ENCODE data around the gene FGFR3.

The FGFR3 gene

DNA sequence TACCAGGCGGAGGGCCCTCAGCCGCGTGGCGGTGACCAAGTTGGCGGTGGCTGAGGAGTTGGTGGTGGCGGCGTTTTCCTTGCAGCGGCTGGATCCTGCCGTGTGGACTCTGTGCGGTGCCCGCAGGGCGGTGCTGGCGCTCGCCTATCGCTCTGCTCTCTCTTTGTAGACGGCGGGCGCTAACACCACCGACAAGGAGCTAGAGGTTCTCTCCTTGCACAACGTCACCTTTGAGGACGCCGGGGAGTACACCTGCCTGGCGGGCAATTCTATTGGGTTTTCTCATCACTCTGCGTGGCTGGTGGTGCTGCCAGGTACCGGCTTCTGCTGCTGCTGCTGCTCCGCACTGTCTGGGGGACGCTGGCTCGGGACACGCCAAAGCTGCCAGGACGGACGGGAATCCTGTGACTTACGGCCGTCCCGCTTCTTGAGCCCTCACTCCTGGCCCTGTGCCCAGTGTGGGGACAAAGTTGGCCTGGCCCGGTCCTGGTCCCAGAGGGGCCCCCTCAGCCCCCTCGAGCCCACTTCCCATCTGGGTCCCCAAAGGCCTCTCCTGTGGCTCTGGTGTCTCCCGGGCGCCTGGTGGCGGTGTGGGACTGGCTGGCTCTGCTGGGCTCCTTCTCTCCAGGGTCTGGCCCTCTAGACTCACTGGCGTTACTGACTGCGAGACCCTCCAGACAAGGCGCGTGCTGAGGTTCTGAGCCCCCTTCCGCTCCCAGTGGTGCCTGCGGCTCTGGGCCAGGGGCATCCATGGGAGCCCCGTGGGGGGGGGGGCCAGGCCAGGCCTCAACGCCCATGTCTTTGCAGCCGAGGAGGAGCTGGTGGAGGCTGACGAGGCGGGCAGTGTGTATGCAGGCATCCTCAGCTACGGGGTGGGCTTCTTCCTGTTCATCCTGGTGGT is 10.7 kb downstream of the FGFR3 start:
- DNase-seq (ENCODE audit: low read depth, low spot score) = no peak
- POLR2A ChIA-PET = interaction anchor here (0.6 kb wide), 1 partner anchor 102 kb away, joined by 3 read pairs; no protein-coding TSS in a partner anchor
- TF ChIP-seq CTCF (IDR thresholded peaks at IDR 0.05; ENCODE audit: insufficient read depth, low read length, missing control alignments) = no peak
- no peak overlapping the region for H3K4me3 ChIP-seq (ENCODE audit: low read depth, low read length)
- CTCF ChIA-PET = interaction anchor here (0.8 to 1.2 kb wide), 4 partner anchors 36 to 106 kb away, joined by 3 read pairs; no protein-coding TSS in a partner anchor

DNA sequence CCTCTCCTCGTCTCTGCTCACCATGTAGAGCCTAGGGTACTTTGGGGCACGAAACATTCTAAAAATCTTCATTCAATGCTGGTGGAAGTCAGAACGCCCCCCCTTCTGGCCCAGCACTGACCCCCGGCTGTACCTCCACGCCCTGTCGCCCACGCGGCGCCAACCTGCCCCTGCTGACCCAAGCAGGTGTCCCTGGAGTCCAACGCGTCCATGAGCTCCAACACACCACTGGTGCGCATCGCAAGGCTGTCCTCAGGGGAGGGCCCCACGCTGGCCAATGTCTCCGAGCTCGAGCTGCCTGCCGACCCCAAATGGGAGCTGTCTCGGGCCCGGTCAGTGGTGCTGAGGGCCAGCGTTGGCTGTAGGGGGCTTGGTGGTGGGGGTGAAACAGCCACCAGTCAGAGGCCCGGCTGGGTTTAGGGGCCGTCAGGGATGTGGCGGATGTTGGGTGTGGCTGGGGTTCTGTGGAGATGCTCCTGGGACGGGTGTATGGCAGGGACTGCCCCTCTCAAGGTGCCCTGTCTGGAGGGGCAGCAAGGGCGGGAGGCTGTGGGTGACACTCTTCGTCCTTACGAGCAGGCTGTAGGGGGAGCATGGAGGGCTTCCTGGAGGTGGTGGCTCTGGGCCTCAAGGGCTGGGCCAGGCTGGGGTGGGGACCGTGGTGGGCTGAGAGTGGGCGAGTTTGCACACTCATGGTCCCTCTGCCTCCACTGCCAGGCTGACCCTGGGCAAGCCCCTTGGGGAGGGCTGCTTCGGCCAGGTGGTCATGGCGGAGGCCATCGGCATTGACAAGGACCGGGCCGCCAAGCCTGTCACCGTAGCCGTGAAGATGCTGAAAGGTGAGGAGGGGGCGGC is 11.8 kb downstream of the FGFR3 start:
- no peak for TF ChIP-seq CTCF (IDR thresholded peaks at IDR 0.05; ENCODE audit: insufficient read depth, low read length, missing control alignments)
- ChIA-PET CTCF (interaction anchor here (0.8 to 1.1 kb wide), 3 partner anchors 37 to 105 kb away, joined by 3 read pairs; no protein-coding TSS in a partner anchor), POLR2A (no interaction called here)

DNA sequence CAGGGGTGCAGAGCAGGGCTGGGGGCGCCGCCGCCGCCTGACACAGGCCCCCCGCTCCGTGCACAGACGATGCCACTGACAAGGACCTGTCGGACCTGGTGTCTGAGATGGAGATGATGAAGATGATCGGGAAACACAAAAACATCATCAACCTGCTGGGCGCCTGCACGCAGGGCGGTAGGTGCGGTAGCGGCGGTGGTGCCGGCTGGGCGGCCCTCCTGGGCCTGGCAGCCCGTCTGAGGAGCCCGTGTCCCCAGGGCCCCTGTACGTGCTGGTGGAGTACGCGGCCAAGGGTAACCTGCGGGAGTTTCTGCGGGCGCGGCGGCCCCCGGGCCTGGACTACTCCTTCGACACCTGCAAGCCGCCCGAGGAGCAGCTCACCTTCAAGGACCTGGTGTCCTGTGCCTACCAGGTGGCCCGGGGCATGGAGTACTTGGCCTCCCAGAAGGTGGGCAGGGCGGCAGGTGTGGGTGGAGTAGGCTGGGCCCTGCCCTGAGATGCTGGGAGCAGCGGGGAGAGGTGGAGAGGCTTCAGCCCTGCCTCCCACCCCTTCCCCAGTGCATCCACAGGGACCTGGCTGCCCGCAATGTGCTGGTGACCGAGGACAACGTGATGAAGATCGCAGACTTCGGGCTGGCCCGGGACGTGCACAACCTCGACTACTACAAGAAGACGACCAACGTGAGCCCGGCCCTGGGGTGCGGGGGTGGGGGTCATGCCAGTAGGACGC is 12.6 kb downstream of the FGFR3 start:
- ChIA-PET POLR2A (no interaction called here), CTCF (interaction anchor here (11.1 to 11.4 kb wide), 2 partner anchors 58 to 95 kb away, joined by 99 to 205 read pairs; no protein-coding TSS in a partner anchor)
- TF ChIP-seq CTCF (IDR thresholded peaks at IDR 0.05; ENCODE audit: insufficient read depth, low read length, missing control alignments) = no peak
- no peak overlapping the region for H3K4me3 ChIP-seq (ENCODE audit: low read depth, low read length)
- DNase-seq (ENCODE audit: low read depth, low spot score) = no peak

More for the DNA sequence above, 11.8 kb downstream of the FGFR3 start:
- H3K4me3 ChIP-seq (ENCODE audit: low read depth, low read length) = no peak overlapping the region
- no peak for DNase-seq (ENCODE audit: low read depth, low spot score)

DNA sequence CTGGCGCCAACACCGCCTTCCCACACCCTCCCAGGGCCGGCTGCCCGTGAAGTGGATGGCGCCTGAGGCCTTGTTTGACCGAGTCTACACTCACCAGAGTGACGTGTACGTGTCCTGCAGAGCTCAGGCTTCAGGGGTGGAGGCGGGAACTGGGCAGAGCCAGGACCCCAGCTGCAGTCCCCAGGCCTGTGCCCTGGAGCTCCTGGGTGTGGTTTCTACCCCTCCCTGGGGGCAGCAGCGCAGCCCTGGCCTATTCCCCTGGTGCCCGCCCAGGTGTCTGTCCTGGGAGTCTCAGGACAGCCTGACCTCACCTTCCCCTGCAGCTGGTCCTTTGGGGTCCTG is 13.1 kb downstream of the FGFR3 start:
- no peak for TF ChIP-seq CTCF (IDR thresholded peaks at IDR 0.05; ENCODE audit: insufficient read depth, low read length, missing control alignments)
- POLR2A ChIA-PET = no interaction called here
- H3K4me3 ChIP-seq (ENCODE audit: low read depth, low read length) = no peak overlapping the region
- DNase-seq (ENCODE audit: low read depth, low spot score) = no peak
- CTCF ChIA-PET = interaction anchor here (11.1 to 11.4 kb wide), 2 partner anchors 59 to 94 kb away, joined by 99 to 205 read pairs; no protein-coding TSS in a partner anchor

- DNase-seq (ENCODE audit: low read depth, low spot score) = no peak
- POLR2A ChIA-PET = no interaction called here
- TF ChIP-seq CTCF (IDR thresholded peaks at IDR 0.05; ENCODE audit: insufficient read depth, low read length, missing control alignments) = no peak
- no peak overlapping the region for H3K4me3 ChIP-seq (ENCODE audit: low read depth, low read length)
- CTCF ChIA-PET = interaction anchor here (7.5 to 11.4 kb wide), 3 partner anchors 60 to 114 kb away, joined by 50 to 205 read pairs (median 99); no protein-coding TSS in a partner anchor
These were observed 13.7 kb downstream of the FGFR3 start for GRCh38 chr4:1806596-1807331.

Measured in AG04449 (cell line).